Stimulated activated CD4-positive, alpha-beta T cell treated with anti-CD3 and anti-CD28 coated beads, Interleukin-12 subunit alpha, Interleukin-12 subunit beta, amount 100 ng/mL, for 24 hours (primary cell): ENCODE results near the gene PSMD2.

Experiments used
- DNase-seq, 2 experiments: peaks; one replicate each; pipeline ENCODE4 v3.0.0-alpha.2; 2020; ENCODE audit warnings: low read depth in 2 of 2

Gene PSMD2

DNA sequence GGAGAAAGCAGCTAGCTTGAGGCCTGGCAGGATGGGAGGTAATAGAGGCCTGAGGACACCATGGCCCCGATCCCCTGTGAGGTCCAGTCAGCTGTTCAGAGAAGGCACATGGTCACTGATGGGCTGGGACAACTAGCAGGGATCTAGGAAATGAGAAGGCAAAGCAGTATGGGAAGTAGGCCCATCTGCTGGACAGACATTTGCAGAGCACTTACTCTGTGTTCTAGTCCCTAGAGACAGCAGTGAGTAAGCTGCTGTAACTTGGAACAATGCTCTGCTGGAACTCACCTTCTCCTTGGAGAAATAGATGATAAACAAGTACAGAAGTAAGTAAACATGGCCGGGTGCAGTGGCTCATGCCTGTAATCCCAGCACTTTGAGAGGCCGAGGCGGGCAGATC, 16.1 kb upstream of the PSMD2 start:
- no peak for DNase-seq

DNA sequence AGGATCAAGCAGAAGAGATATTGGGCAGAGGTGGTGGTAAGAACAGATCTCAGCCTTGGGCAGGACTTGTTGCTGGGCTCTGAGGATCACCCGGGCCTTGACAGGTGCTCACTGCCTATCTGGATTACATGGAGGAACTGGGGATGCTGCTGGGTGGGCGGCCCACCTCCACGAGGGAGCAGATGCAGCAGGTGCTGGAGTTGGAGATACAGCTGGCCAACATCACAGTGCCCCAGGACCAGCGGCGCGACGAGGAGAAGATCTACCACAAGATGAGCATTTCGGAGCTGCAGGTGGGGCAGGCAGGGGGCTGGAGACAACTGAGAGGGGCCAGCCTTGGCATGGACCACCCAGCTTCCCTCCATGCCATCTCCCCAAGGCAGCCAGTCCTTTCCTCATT, 15.4 kb upstream of the PSMD2 start:
- DNase-seq: no peak

DNA sequence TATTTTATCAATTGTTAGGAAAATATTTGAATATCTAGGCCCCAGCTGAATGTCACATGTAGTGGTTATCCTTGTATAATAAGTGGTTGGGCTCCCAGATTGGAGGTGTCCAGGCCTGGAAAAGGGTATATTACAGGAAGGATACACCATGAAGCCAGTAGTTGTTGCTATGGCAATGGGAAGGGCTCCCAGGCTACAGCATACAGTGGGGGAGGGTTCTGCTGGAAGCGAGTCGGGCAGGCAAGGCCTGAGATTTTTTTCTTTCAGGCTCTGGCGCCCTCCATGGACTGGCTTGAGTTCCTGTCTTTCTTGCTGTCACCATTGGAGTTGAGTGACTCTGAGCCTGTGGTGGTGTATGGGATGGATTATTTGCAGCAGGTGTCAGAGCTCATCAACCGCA, 14.3 kb upstream of the PSMD2 start:
- no peak for DNase-seq

DNA sequence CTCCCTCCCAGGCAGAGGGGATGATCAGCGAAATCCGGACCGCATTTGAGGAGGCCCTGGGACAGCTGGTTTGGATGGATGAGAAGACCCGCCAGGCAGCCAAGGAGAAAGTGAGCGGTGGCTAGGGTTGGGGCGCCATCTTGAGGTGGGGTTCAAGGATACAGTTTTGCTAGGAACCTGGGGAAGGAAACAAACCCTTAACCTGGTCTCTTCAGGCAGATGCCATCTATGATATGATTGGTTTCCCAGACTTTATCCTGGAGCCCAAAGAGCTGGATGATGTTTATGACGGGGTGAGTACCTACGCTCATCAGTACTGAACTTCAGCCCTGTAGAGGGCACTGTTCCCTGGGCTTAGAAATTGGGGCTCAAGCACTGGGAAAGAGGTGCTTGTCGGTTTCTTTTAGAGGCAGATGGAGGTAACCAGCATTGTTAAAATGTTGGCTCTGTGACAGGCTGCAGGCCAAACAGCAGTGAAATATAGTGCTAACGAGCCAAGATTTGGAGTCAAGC, 9.6 kb upstream of the PSMD2 start:
- peak; percentile 48 to 66 for DNase-seq

DNA sequence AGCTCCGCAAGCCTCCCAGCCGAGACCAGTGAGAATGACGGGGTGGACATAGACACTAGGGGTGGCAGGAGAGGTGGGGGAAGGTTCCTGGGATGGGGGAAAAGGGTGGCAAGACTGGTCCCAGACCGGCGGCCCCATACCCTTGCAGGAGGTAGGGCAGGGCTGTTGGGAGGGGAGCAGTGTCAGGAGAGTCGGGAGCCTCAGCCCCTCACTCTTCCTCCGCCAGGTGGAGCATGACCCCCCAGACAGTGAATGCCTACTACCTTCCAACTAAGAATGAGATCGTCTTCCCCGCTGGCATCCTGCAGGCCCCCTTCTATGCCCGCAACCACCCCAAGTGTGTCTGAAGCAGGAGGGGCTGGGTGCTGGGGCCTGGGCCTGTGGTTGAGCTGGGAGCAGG, 8.7 kb upstream of the PSMD2 start:
- no peak for DNase-seq

DNA sequence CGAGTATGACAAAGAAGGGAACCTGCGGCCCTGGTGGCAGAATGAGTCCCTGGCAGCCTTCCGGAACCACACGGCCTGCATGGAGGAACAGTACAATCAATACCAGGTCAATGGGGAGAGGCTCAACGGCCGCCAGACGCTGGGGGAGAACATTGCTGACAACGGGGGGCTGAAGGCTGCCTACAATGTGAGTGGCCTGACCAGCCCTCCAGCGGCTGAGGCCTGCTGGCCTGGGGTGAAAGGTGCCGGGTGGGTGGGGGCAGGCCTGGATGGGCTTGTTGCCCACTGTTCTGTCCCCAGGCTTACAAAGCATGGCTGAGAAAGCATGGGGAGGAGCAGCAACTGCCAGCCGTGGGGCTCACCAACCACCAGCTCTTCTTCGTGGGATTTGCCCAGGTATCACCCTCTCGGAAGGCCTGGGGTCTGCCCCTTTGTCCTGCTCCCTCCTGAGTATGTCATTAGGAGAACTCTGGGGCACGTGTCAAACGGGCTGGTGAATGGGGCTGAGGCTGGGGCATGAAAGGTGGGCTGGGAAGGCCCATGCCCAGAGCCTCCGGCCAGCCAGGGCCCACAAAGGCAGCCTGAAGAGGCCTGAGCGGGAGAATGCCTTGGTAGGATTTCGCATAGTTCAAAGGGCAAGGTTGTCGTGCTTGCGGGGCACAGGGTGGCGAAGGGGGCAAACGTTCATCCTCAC, 7.8 kb upstream of the PSMD2 start:
- no peak for DNase-seq

DNA sequence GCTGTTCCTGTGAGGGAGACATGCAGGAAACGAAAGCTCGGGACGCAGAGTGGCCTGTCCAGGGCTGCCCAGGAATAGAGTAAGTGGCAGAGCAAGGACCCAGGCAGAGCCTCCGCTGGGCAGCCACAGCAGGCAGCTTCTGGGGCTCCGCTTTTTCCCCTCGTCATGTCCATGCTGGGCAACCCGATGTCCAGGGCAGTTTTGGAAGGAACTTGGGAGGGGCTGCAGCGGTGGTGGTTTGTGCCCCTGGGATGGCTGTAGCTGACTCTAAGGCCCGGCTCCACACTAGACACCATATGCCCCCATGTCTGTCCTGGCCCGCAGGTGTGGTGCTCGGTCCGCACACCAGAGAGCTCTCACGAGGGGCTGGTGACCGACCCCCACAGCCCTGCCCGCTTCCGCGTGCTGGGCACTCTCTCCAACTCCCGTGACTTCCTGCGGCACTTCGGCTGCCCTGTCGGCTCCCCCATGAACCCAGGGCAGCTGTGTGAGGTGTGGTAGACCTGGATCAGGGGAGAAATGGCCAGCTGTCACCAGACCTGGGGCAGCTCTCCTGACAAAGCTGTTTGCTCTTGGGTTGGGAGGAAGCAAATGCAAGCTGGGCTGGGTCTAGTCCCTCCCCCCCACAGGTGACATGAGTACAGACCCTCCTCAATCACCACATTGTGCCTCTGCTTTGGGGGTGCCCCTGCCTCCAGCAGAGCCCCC, 7.1 kb upstream of the PSMD2 start:
- DNase-seq: no peak

DNA sequence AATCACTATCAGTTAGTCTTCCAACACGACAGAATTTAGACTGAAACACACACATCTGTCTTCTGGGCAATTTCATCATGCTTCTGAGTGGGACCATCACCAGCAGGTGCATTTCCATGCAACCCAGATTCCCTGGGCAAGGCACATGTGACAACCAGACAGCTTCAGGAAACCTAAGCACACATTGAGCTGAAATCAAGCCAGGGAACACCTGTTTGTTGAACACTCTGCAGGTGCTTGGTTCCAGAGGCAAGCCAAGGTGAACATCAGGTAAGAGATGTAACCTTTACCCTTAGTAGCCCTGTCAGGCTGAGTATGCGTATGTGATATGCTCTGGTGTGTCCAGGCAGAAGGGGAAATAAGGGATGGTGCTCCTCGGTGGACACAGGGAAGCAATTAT, 3.3 kb upstream of the PSMD2 start:
- no peak for DNase-seq

DNA sequence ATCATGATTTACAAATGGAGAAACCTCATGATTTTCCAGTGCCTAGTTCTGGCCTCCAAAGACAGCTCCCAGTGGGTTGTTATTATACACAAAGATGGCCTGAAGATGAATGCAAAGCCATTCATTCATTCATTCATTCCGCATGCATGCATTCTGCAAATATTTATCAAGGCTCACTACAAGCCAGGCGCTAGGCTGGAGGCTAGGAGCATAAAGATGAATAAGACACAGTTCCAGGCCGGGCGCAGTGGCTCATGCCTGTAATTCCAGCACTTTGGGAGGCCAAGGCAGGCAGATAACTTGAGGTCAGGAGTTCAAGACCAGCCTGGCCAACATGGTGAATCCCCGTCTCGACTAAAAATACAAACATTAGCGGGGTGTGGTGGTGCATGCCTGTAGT, 2.4 kb upstream of the PSMD2 start:
- DNase-seq: no peak

DNA sequence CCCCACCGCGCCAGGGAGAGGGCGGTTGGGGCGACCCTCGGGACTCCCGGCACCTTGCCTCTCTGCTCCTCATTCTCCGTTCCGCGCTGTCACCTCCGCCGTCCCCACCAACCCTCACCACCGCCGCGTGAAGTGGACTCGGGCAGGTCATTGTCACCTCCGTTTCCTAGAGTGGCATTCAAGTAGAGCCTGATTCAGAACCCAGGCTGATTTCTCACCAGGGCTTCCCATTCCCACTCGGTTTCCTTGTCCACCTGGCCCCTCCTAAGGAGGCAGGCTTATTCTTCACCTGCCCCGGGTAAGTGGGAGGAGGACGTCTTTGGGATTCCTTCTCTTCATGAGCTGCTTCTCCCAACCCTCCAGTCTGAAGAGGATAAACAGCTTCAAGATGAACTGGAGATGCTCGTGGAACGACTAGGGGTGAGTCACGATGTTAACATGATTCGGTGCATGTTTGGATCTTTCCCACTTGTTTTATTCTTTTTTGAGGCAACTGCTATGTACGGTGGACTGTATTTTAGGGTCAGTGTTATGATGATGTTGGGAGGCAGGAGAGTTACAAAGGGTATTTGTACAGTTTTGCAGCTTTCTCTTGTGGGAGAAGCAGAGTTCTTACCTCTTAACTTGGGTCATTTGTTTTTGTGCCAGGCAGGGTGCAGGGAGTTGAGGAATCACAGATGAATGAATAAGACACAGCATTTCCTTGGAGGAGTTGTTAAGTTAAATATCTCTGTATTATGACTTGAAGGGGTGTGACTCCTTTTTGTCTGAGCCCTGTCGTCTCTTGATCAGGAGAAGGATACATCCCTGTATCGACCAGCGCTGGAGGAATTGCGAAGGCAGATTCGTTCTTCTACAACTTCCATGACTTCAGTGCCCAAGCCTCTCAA, 692 bp downstream of the PSMD2 start:
- no peak for DNase-seq

DNA sequence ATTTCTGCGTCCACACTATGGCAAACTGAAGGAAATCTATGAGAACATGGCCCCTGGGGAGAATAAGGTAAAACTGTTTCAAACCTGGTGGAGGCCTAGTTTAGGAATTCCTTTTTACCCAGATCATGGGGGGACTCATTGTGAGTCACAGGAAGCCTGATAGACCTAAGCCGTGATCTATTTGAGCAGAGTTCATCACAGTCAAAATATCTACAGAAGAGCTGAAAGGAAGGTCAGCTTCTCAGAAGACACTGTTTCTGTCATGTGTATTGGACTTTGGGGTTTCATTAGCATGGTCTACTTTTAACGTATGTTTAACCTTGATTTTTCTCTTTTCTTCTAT, 1.3 kb downstream of the PSMD2 start:
- no peak for DNase-seq

DNA sequence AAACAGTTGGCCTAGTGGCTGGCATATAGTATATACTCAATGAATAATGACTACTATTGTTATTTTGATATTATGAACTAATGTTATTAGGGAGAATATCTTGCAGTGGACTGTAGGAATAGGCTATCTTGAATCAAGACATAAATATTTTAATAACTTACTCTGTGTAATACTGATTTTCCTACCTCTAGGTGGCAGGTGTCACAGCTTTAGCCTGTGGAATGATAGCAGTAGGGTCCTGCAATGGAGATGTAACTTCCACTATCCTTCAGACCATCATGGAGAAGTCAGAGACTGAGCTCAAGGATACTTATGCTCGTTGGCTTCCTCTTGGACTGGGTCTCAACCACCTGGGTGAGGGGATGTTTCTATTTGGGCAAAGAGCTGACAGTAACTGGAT, 6.5 kb downstream of the PSMD2 start:
- DNase-seq: no peak

DNA sequence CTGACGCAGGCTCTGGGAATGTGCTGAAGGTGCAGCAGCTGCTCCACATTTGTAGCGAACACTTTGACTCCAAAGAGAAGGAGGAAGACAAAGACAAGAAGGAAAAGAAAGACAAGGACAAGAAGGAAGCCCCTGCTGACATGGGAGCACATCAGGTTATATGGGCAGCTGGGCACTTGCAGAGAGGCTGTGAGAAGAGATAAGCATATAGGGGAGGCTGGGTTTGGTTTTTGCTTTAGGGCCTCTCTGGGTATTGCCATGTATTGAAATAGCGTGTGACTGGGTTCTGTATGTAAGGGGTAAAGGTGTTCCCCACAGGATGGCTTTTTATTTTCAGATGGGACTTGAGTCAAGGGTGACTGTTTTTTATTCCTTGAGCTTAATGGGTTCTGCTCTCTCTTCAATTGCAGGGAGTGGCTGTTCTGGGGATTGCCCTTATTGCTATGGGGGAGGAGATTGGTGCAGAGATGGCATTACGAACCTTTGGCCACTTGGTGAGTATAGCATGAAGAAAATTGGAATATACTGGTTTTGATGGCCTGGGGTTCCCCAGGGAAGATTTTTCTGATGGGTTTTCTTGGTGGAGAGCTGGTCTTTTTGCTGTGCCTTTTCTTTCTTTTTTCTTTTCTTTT, 7.4 kb downstream of the PSMD2 start:
- no peak for DNase-seq

DNA sequence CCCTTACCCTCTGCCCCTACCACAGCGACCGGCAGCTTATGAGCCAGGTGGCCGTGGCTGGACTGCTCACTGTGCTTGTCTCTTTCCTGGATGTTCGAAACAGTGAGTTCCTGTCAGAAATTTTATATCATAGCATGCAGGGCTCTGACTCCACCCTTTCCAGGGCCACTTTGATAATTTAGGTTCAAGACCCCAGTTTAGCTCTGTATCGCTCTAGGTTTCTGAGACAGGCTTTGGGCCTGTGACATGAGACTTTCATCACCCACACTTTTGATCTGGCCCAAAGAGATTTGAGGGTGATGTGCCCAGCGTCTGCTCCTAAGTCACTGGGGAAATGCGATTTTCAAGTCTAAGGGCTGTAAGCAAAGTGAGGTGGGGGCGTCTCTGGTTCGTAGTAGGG, 8.9 kb downstream of the PSMD2 start:
- no peak for DNase-seq

DNA sequence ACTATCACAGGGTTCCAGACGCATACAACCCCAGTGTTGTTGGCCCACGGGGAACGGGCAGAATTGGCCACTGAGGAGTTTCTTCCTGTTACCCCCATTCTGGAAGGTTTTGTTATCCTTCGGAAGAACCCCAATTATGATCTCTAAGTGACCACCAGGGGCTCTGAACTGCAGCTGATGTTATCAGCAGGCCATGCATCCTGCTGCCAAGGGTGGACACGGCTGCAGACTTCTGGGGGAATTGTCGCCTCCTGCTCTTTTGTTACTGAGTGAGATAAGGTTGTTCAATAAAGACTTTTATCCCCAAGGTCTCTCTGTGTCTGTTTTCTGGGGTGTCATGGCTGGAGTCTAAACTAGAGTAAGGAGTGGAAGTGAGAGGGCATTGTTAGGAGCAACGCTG, 9.7 kb downstream of the PSMD2 start:
- no peak for DNase-seq

DNA sequence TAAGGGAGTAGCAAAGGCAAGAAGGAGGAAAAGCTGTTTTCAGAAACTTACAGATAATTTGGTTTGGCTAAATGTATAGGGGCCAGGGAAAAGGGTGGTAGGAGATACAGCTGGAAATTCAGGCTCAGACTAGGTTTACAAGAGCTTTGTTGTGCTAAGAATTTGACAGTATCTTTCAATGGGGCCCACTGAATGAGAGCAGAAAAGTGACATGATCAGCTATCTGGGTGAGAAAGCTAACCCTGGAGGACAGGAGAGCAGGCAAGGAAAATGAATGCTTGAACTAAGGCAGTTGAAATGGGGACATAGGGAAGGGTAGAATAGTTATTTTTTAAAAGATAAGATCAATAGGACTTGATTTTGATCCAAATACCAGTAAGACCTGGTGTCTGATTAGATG, 12.6 kb downstream of the PSMD2 start:
- DNase-seq: no peak

DNA sequence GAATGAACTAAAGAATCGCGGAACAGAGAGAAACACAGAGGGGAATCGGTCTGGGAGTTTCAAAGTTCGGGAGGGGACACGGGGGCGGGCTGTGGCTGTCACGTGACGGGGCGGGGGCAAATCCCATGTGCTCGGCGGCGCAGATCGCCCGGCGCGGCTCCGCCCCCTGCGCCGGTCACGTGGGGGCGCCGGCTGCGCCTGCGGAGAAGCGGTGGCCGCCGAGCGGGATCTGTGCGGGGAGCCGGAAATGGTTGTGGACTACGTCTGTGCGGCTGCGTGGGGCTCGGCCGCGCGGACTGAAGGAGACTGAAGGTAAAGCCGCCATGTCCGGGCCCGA, 15.3 kb downstream of the PSMD2 start, which contains the start of gene EIF4G1:
Gene EIF4G1, plus strand, starts transcription at position 244 of the 337 bp plus-strand sequence. CDS start 1,191 bp downstream, outside the sequence.
- peak; percentile 85 to 90 for DNase-seq

DNA sequence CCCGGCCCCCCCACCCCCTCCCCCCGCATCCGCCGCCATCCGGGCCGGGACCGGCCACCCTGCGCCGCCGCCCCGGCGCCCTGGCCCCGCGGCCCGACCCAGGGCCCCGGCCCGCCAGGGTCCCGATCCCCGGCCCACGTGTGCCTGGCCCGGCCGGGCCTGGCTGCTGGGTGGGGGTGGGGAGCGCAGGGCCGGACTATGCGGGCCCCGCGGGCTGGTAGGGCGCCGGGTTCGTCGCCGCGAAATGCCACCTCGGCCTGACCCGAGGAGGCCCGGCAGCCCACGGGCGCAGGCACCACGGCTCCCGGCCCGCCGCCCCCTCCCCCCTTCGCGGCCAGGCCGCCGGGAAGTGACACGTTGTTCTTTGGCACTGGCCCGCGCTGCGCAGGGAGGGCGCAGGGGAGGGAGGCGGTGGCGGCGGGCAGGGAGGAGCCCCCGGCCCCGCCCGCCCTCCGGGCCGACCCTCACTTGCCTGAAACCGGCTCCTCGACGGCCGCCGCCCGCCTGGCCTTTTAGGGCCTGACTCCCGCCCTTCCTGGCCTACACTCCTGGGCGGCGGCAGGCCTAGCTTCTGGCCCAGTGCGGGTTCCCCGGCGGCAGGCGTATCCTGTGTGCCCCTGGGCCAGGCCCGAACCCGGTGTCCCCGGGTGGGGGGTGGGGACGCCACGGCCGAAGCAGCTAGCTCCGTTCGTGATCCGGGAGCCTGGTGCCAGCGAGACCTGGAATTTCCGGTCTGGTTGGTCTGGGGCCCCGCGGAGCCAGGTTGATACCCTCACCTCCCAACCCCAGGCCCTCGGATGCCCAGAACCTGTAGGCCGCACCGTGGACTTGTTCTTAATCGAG, 15.9 kb downstream of the PSMD2 start:
- DNase-seq: peak in 1 of 2 experiments; percentile 36

DNA sequence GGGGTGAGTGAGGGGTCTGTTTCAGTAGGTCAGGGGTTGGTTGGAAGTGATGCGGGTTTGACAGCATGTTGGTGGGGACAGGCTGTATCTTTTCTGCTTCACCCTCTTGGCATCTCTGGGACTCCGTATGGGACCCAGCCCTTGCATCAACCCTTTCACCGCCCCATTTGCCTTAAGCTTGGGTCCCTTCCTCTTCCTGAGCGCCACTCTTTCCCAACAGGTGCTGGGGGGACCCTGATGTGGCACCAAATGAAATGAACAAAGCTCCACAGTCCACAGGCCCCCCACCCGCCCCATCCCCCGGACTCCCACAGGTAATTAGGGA, 16.5 kb downstream of the PSMD2 start:
- DNase-seq: no peak

DNA sequence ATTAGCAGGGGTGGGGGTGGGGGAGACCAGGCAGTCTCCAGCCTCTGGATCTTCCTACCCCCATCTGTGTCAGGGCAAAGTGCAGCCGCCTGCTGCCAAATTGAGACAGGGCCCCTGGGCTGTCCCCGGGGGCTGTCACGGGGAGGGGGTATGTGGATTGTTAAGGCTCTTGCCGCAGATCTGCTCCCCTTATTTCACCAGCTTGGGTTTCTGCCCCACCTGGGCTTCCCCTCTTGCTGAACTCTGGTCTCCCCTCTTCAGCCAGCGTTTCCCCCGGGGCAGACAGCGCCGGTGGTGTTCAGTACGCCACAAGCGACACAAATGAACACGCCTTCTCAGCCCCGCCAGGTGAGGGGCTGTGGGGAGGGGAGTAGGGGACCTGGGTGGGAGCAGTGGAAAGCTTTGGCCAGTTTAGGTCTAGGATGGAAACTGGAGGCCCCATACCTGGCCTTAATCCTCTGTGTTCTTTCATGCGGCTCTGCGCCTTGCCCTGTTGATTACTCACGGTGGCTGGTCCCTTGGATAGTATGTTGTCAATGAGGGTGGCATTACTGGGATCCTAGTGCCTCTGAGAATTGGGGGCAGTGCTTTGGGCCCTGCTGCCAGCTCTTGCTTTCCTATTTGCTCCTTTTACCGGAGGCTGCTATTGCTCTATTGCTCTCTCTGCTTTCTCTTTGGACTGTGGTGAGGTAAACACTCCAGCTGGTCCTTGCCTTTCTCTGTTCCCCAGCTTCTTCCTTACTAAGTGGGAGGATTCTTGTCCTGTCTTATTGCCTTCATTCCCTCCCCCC, 17.0 kb downstream of the PSMD2 start:
- DNase-seq: no peak

DNA sequence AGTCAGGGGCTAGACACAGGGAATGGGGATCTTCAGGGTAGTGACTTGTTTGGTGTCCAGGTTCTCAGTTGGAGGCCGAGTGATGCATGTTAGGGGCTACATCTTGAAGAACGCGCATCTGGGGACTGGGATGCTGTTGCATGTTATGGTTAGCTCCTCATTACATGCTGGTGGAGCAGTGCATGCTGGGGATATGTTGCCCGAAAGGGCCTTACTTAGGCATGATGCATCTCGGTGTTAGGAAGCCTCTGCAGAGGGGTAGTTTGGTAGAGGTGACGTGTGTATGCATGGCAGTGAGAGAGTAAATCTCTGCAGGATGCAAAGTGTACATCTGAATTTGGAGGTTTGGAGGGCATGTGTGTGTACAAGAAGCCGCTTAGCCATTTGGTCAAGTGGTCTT, 17.8 kb downstream of the PSMD2 start:
- DNase-seq: no peak
